K562 (cell line): Measurements from ENCODE around the gene FGF22. TPM values are rescaled to one million over a fixed set of nuclear protein-coding genes. Genes with fewer than 3 reads are reported as not detected.

Source experiments
- ATAC-seq: fragments of 200-7000 bp; cut with Tn5 transposase; 3 replicates; pipeline ENCODE4 v1.9.1; 2020; ENCODE audit warnings: moderate library complexity
- BruUV-seq: library from RNA; stranded (reverse); fragments of 400-500 nt; replicated peaks from 2 replicates; lab custom pipeline; 2021; lab: Mats Ljungman, UMichigan
- CTCF ChIA-PET: fragments of 300-600 bp; formaldehyde crosslinking; extraction: SDS; loops from one replicate; lab custom pipeline; 2021; ENCODE audit warnings: low intra/inter-chr PET ratio; lab: Yijun Ruan, JAX
- POLR2A ChIA-PET: fragments of 300-600, 350-650 bp; sonication (Branson Sonifier 250); formaldehyde crosslinking; extraction: SDS; loops from one replicate; lab custom pipeline; 2021; ENCODE audit warnings: antibody characterized with exemption, inconsistent platforms; lab: Yijun Ruan, JAX
- DNase-seq, 4 experiments: peaks; one replicate each; pipeline versions ENCODE4 v3.0.0 to v3.0.0-alpha.2; 2011 to 2018; ENCODE audit warnings: low spot score in 3 of 4, mixed read lengths in 3 of 4; ENCODE audit errors: extremely low read depth in 1 of 4
- FAIRE-seq: peaks from 2 replicates; lab custom pipeline; 2011; peaks lifted over from hg19 to GRCh38; lab: Jason Lieb, UNC
- H2AFZ ChIP-seq: 2 replicates; pipeline ENCODE4 v1.6.0; 2011; ENCODE audit warnings: low read depth, low read length, control low read depth, inconsistent platforms
- H3K27ac ChIP-seq: fragments of 200-600 bp; 3 replicates; pipeline ENCODE4 v1.8.0; 2011; ENCODE audit warnings: low read depth, mild to moderate bottlenecking, control low read depth, inconsistent platforms, low read length, moderate library complexity, mixed read lengths; ENCODE audit errors: extremely low read depth
- H3K27me3 ChIP-seq, 2 experiments: fragments of 300-600 bp in 1 of 2; 2 replicates in 1 of 2; 3 replicates in 1 of 2; pipeline versions ENCODE4 v1.6.0 to v1.8.0; 2011; ENCODE audit warnings: inconsistent platforms in 2 of 2, low read length in 2 of 2, mild to moderate bottlenecking in 1 of 2, mixed read lengths in 1 of 2, moderate library complexity in 1 of 2; ENCODE audit not compliant: control insufficient read depth in 2 of 2, insufficient read depth in 2 of 2
- H3K36me3 ChIP-seq: fragments of 300-600 bp; 3 replicates; pipeline ENCODE4 v1.8.0; 2011; ENCODE audit warnings: mild to moderate bottlenecking, low read length, inconsistent platforms; ENCODE audit not compliant: control insufficient read depth, insufficient read depth
- H3K4me1 ChIP-seq, 2 experiments: fragments of 200-600 bp in 1 of 2; replicated peaks in 1 of 2; 2 replicates in 1 of 2; 3 replicates in 1 of 2; pipeline versions ENCODE4 v1.5.1 to v1.8.0; 2011; ENCODE audit warnings: inconsistent platforms in 2 of 2, low read length in 2 of 2, mild to moderate bottlenecking in 1 of 2, mixed read lengths in 1 of 2, moderate library complexity in 1 of 2; ENCODE audit not compliant: control insufficient read depth in 2 of 2, insufficient read depth in 2 of 2
- H3K4me2 ChIP-seq: 2 replicates; pipeline ENCODE4 v1.6.1; 2011; ENCODE audit warnings: low read length, control low read depth, inconsistent platforms, mixed read lengths; ENCODE audit not compliant: insufficient read depth
- H3K4me3 ChIP-seq: fragments of 200-600 bp; sonication (generic), shearing (Covaris generic); 2 replicates; pipeline ENCODE4 v1.5.1; 2016; ENCODE audit warnings: control low read depth, inconsistent platforms
- H3K79me2 ChIP-seq: fragments of 200-600 bp; 3 replicates; pipeline ENCODE4 v1.8.0; 2011; ENCODE audit warnings: low read length, inconsistent platforms; ENCODE audit not compliant: control insufficient read depth, insufficient read depth
- H3K9ac ChIP-seq, 2 experiments: 2 replicates each; pipeline versions ENCODE4 v1.6.0 to v1.6.1; 2011; ENCODE audit warnings: low read depth in 2 of 2, low read length in 2 of 2, control low read depth in 1 of 2, inconsistent platforms in 1 of 2, mild to moderate bottlenecking in 1 of 2, mixed read lengths in 1 of 2; ENCODE audit not compliant: insufficient read depth in 1 of 2
- H3K9me1 ChIP-seq: one replicate; pipeline ENCODE4 v1.6.0; 2011; ENCODE audit warnings: inconsistent platforms, mild to moderate bottlenecking, low read length, moderate library complexity; ENCODE audit not compliant: control insufficient read depth, insufficient read depth
- H3K9me3 ChIP-seq: replicated peaks from 2 replicates; pipeline ENCODE4 v1.5.1; 2011; ENCODE audit warnings: low read depth, low read length, inconsistent platforms; ENCODE audit not compliant: control insufficient read depth, insufficient read depth
- H4K20me1 ChIP-seq: replicated peaks from 2 replicates; pipeline ENCODE4 v1.6.1; 2011; ENCODE audit warnings: low read length, inconsistent platforms, mixed read lengths; ENCODE audit not compliant: control insufficient read depth, insufficient read depth
- ARID3B ChIP-seq: fragments of 250-450 bp; sonication (Bioruptor Pico); IDR thresholded peaks from 2 replicates; pipeline ENCODE4 v1.4.0; 2020; ENCODE audit warnings: borderline replicate concordance
- CXXC5 ChIP-seq: fragments of 250-450 bp; sonication (Bioruptor Pico); IDR thresholded peaks from 2 replicates; pipeline ENCODE4 v1.8.0; 2022; ENCODE audit warnings: inconsistent platforms, mild to moderate bottlenecking, moderate library complexity
- ETV6 ChIP-seq, 3 experiments: fragments of 150-350 bp in 1 of 3; sonication (generic) in 1 of 3; formaldehyde crosslinking in 1 of 3; IDR thresholded peaks; 2 replicates each; pipeline versions ENCODE4 v1.6.1 to v1.8.0; 2014 to 2022; ENCODE audit warnings: borderline replicate concordance in 2 of 3, low read depth in 2 of 3, antibody characterized with exemption in 1 of 3, low read length in 1 of 3, mild to moderate bottlenecking in 1 of 3, missing genetic modification reagents in 1 of 3
- GABPA ChIP-seq: fragments of 200-800 bp; sonication (Bioruptor generic); conservative IDR thresholded peaks from 2 replicates; pipeline ENCODE4 v1.6.1; 2016; ENCODE audit warnings: low read depth, missing genetic modification characterization, missing compliant biosample characterization
- HDGF ChIP-seq: fragments of 450-650 bp; IDR thresholded peaks from 2 replicates; pipeline ENCODE4 v1.6.1; 2016
- IRF1 ChIP-seq: sonication (generic); formaldehyde crosslinking; IDR thresholded peaks from 2 replicates; pipeline ENCODE4 v1.8.0; 2022; ENCODE audit warnings: missing genetic modification reagents, mild to moderate bottlenecking, borderline replicate concordance
- MAFF ChIP-seq: IDR thresholded peaks from 2 replicates; pipeline ENCODE4 v1.6.1; 2012; ENCODE audit warnings: low read length, improper control_type of control experiment
- MEF2A ChIP-seq: IDR thresholded peaks from 2 replicates; pipeline ENCODE4 v1.6.1; 2011; ENCODE audit warnings: low read depth, mild to moderate bottlenecking, low read length, moderate library complexity; ENCODE audit not compliant: control insufficient read depth
- MEIS2 ChIP-seq: fragments of 450-650 bp; IDR thresholded peaks from 2 replicates; pipeline ENCODE4 v1.6.1; 2014; ENCODE audit warnings: mild to moderate bottlenecking; ENCODE audit not compliant: partially characterized antibody
- RREB1 ChIP-seq: fragments of 250-450 bp; sonication (Bioruptor Pico); IDR thresholded peaks from 2 replicates; pipeline ENCODE4 v1.4.0; 2020
- THRAP3 ChIP-seq: fragments of 450-650 bp; IDR thresholded peaks from 2 replicates; pipeline ENCODE4 v1.6.1; 2016; ENCODE audit warnings: mild to moderate bottlenecking, inconsistent platforms, borderline replicate concordance
- ZNF354B ChIP-seq: fragments of 250-450 bp; sonication (Bioruptor Pico); IDR thresholded peaks from 2 replicates; pipeline ENCODE4 v1.4.0; 2020
- ZNF507 ChIP-seq: conservative IDR thresholded peaks from 2 replicates; pipeline ENCODE4 v1.6.1; 2017; ENCODE audit warnings: missing genetic modification characterization, missing compliant biosample characterization
- WGBS: fragments of 100-300 bp; shearing (Covaris generic); methylation state at CpG from one replicate; pipeline ENCODE4 v1.1.6; 2016; ENCODE audit warnings: low coverage, mixed read lengths; ENCODE audit not compliant: insufficient coverage; ENCODE audit errors: missing lambda C conversion rate; 5-methylcytosine and 5-hydroxymethylcytosine counted together
- in situ Hi-C: fragments of 300-500 bp; cut with MboI; formaldehyde crosslinking; loops from 4 replicates; pipeline ENCODE4 v1.15.0; 2018; ENCODE audit warnings: inconsistent platforms, mixed read lengths
- intact Hi-C: fragments of 100-400 bp; cut with micrococcal nuclease; formaldehyde crosslinking; loops from 2 replicates; pipeline ENCODE4 v1.14.2; 2022
- polyA plus RNA-seq, 8 experiments: library from polyadenylated mRNA; depleted of rRNA in 4 of 8; stranded (reverse) in 5 of 8; unstranded in 3 of 8; fragments of >200 nt; fragmentation: Nextera tagmentation in 2 of 8; fragmentation: Illumina TruSeq in 1 of 8; extraction: Ambion mirVana in 2 of 8; extraction: Trizol in 1 of 8; gene quantifications; 2 replicates each; pipeline versions ENCODE4 v1.2.1 to v1.2.3, GENCODE V29; 2011 to 2014; ENCODE audit warnings: inconsistent platforms in 1 of 8, missing spikeins in 1 of 8
- total RNA-seq, 7 experiments: library from RNA; depleted of rRNA in 6 of 7; stranded (reverse); fragments of >200 nt in 6 of 7; fragmentation: Illumina TruSeq in 2 of 7; extraction: Trizol in 2 of 7; gene quantifications; 2 replicates each; pipeline versions ENCODE4 v1.2.1 to v1.2.3, GENCODE V29; 2011 to 2021; ENCODE audit warnings: low replicate concordance in 1 of 7

The FGF22 gene
- total and polyA plus RNA-seq, 9 of the 15 experiments (the other 6 are each of a cell fraction or from before 2014, with no cell fraction given) = 0.14 to 2.2 (median 0.86) TPM; not detected in 4

- peaks cover 91% of the 10 kb centered on the region; the same call in 2 of the 3 replicates for H3K36me3 ChIP-seq
- WGBS = 95% methylated on average over 16 of the region's 24 CpGs
- TF ChIP-seq GABPA (tag) (no peak), RREB1 (CRISPR knock-in tag) (no peak), ZNF354B (CRISPR knock-in tag) (no peak), ETV6 (IDR thresholded peaks at IDR 0.05; ENCODE audit: borderline replicate concordance in 1 of 2, low read depth in 2 of 2, low read length in 1 of 2) (no peak), ETV6 (CRISPR knock-in tag; IDR thresholded peaks at IDR 0.05; ENCODE audit: borderline replicate concordance) (no peak), THRAP3 (no peak), CXXC5 (no peak), MEF2A (no peak), MEIS2 (no peak), HDGF (no peak), MAFF (no peak), IRF1 (CRISPR knock-in tag) (no peak), ZNF507 (tag) (no peak), ARID3B (CRISPR knock-in tag) (no peak)
Observed at GRCh38 chr19:651991-652390, 12.3 kb downstream of the FGF22 start.

More at GRCh38 chr19:651991-652390, 12.3 kb downstream of the FGF22 start:
- in situ Hi-C loops = no loop called here
- ChIA-PET POLR2A (no interaction called here), CTCF (no interaction called here)
- H3K9me3 ChIP-seq = no peaks in the 10 kb centered on the region
- H3K79me2 ChIP-seq = peaks cover 48% of the 10 kb centered on the region
- intact Hi-C loops = no loop called here
- H3K27ac ChIP-seq = no peak overlapping the region
- H3K27me3 ChIP-seq = no peaks in the 10 kb centered on the region
- DNase-seq (no peak), FAIRE-seq (no peak), ATAC-seq (no peak)
- no peaks in the 10 kb centered on the region for H3K9me1 ChIP-seq
- peaks cover 15% of the 10 kb centered on the region for H4K20me1 ChIP-seq
- BruUV-seq = no TSS peak
- peaks cover 0 to 29% of the 10 kb centered on the region in 2 experiments; a peak in 2 of 5 replicates for H3K4me1 ChIP-seq
- no peak overlapping the region for H3K4me2 ChIP-seq
- H3K4me3 ChIP-seq = no peak overlapping the region
- no peak overlapping the region for H2AFZ ChIP-seq
- H3K9ac ChIP-seq = no peak overlapping the region
